ENCODE measurements around the gene FMN1.
"Not testable (repeated sequence)": the region's sequence is repeated elsewhere in the genome, so short reads cannot be mapped to it uniquely, and the experiment has no call there.

FMN1 gene

DNA sequence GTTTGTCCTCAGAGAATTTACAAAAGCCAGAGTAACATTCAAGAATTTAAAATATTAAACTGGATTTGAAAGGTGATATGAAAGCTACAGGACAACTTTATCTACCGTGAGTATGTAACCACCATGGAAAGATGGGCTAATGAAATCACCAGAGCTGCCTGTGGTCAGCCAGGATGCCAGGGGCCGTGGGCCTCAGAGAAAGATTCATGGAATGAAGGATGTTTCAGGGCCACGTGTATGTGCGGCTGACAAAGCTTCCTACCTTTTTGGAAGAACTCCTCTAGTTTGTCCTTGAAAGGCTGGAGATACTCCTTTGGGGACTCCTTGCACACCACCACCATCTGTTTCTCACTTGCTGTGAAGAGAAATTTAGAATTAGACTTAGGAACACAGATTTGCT lies 337.8 kb downstream of the FMN1 start:
- H3K36me3 Mint-ChIP-seq (ENCODE audit: low read depth) = no peaks in the 10 kb centered on the region
- no peaks in the 10 kb centered on the region for H3K9me3 Mint-ChIP-seq
- H3K27me3 Mint-ChIP-seq = no peaks in the 10 kb centered on the region
- no peak overlapping the region for H3K4me3 Mint-ChIP-seq
- H3K4me1 Mint-ChIP-seq (ENCODE audit: low read depth) = peaks cover 7% of the 10 kb centered on the region
- no peak overlapping the region for H3K27ac Mint-ChIP-seq
- intact Hi-C loops (cut with micrococcal nuclease) = loop anchor here (10.0 kb wide), 1 partner anchor 278 kb away; no protein-coding TSS in a partner anchor

DNA sequence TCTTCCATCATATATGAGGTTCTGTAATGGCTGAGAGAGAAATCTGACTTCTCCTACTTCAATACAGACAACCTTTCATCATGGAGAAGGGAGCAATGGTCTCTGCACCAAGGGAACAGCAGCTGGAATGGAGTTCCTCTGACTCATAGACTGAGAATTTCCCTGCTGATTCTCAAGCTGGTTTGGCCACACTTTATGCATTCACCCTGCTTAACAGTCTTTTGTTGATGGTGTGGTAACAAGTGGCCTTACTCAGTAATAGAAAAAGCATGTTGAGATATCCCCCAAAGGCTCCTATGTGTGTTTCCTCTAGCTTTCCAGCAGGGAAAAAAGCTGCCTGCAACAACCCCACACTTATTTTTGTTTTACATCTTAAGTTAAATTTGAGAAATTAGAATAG lies 338.6 kb downstream of the FMN1 start:
- intact Hi-C loops (cut with micrococcal nuclease) = loop anchor here (10.0 kb wide), 1 partner anchor 279 kb away; no protein-coding TSS in a partner anchor
- Mint-ChIP-seq H3K27me3 (no peaks in the 10 kb centered on the region), H3K9me3 (no peaks in the 10 kb centered on the region), H3K36me3 (ENCODE audit: low read depth) (no peaks in the 10 kb centered on the region), H3K4me1 (ENCODE audit: low read depth) (peaks cover 6% of the 10 kb centered on the region), H3K4me3 (no peak overlapping the region), H3K27ac (no peak overlapping the region)

DNA sequence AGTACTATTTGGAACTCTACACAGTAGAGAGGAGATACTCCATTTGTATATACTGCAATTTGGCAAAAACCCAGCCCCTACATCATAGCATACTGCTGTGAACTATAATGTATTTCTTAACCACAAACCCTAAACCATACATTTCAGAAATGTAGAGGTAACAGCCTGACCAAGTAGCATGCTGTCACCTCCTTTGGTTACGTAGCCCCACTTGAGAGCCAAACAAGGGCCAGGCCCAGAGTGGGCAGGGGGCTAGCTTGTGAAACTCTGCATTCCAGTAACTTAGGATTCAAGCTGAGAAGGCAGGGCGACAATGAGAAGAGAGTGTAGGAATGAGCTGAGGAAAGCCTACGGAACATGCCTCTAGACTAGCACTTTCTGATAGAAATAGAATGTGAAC lies 340.9 kb downstream of the FMN1 start:
- Mint-ChIP-seq H3K9me3 (no peaks in the 10 kb centered on the region), H3K4me3 (no peak overlapping the region), H3K27ac (no peak overlapping the region), H3K27me3 (no peaks in the 10 kb centered on the region), H3K4me1 (ENCODE audit: low read depth) (peaks cover 17% of the 10 kb centered on the region), H3K36me3 (ENCODE audit: low read depth) (no peaks in the 10 kb centered on the region)
- intact Hi-C loops (cut with micrococcal nuclease) = loop anchor here (10.0 kb wide), 1 partner anchor 281 kb away; no protein-coding TSS in a partner anchor

DNA sequence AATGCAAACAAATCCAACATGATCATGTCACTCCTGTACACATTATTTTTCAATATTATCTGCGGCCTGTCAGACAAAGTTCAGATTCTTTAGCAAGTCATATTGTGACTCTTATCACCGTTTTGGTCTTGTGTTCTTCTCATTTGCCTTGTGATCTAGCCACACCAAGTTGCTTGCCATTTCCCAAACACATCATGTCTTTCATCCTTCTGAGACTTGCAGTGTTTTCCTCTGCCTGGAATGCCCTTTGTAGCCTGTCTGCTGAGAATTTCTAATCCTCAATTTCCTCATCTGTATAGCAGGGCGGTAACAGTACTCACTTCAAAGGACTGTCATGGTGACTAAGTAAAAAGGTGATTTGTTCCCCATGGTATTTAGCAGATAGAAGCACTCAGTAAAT lies 341.7 kb downstream of the FMN1 start:
- H3K4me3 Mint-ChIP-seq = no peak overlapping the region
- H3K36me3 Mint-ChIP-seq (ENCODE audit: low read depth) = peaks cover 4% of the 10 kb centered on the region
- no peak overlapping the region for H3K27ac Mint-ChIP-seq
- peaks cover 17% of the 10 kb centered on the region for H3K4me1 Mint-ChIP-seq (ENCODE audit: low read depth)
- H3K9me3 Mint-ChIP-seq = no peaks in the 10 kb centered on the region
- intact Hi-C loops (cut with micrococcal nuclease) = loop anchor here (10.0 kb wide), 1 partner anchor 282 kb away; no protein-coding TSS in a partner anchor
- H3K27me3 Mint-ChIP-seq = no peaks in the 10 kb centered on the region

DNA sequence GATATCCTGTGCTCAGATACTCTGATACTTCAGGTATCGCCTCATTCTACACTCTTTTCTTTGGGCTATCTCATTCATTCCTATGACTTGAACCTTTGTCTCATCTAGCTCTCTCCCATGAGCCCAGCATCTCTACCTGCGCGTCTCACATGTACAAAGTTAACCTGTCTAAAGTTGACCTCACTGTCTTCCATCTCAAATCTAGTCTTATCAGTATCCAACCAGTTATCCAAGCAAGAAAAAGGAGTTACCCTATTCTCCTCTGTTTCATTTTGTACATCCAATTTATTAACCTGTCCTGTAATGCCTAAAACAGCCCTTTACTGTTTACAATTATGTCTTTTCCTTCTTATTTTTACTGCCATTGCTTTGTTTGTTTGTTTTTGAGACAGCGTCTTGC lies 342.5 kb downstream of the FMN1 start:
- H3K4me3 Mint-ChIP-seq = no peak overlapping the region
- H3K27me3 Mint-ChIP-seq = no peaks in the 10 kb centered on the region
- H3K27ac Mint-ChIP-seq = no peak overlapping the region
- H3K9me3 Mint-ChIP-seq = no peaks in the 10 kb centered on the region
- peaks cover 17% of the 10 kb centered on the region for H3K4me1 Mint-ChIP-seq (ENCODE audit: low read depth)
- H3K36me3 Mint-ChIP-seq (ENCODE audit: low read depth) = peaks cover 11% of the 10 kb centered on the region
- intact Hi-C loops (cut with micrococcal nuclease) = loop anchor here (10.0 kb wide), 1 partner anchor 283 kb away; no protein-coding TSS in a partner anchor

DNA sequence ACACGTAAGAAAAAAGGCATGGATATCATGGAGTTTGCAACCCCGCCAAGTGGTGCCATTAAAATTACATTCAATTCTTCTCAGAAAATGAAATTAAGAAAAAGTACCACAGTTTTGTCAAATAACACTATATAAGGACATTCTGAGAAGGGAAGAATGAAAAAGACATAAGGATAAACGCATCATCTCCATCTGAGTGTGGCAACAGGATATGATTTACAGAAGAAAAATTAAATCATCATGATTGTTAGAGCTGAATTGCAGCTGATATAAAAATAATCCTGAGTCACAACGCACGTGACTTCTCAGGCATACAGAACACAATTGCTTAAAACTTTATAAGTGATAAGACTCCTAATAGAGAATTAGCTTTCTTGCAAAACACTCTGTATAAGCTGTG lies 342.9 kb downstream of the FMN1 start:
- peaks cover 15% of the 10 kb centered on the region for H3K36me3 Mint-ChIP-seq (ENCODE audit: low read depth)
- no peak overlapping the region for H3K27ac Mint-ChIP-seq
- H3K27me3 Mint-ChIP-seq = no peaks in the 10 kb centered on the region
- H3K9me3 Mint-ChIP-seq = no peaks in the 10 kb centered on the region
- H3K4me3 Mint-ChIP-seq = no peak overlapping the region
- peaks cover 17% of the 10 kb centered on the region for H3K4me1 Mint-ChIP-seq (ENCODE audit: low read depth)
- intact Hi-C loops (cut with micrococcal nuclease) = loop anchor here (10.0 kb wide), 1 partner anchor 283 kb away; no protein-coding TSS in a partner anchor

DNA sequence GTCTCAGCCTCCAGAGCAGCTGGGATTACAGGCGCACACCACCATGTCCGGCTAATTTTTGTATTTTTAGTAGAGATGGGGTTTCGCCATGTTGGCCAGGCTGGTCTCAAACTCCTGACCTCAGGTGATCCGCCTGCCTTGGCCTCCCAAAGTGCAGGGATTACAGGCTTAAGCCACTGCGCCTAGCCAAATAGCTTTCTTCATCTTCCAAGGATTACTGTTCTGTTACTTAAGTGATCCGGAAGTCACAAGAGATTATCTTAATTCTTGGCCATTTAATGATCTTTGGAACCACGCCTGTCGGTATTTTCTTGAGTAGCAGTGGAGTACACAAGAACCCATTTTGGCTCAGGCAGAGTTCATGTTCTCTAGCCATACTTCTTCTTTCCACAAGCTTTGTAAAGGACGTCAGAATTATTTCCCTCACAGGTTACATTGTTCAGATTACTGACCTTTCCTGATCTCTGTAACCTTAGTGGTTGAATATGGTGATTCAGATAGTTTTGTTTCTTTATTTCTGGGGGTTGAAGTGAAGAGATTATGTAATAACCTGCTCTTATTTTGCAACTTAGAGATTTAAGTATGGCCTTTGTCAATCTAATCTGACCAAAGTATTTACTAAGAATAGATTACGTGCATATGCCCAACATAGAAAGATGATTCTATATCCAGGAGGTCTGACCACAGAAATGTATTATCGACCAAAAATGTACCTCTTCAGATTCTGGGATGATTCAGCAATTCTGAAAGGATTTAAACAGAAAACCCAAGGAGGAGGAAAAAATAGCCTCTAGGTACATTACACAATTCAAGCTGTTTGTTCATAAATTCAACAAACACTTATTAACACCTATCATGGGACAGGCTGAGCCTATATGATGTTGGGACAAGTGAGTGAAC lies 344.5 kb downstream of the FMN1 start:
- H3K4me1 Mint-ChIP-seq (ENCODE audit: low read depth) = peaks cover 17% of the 10 kb centered on the region
- no peak overlapping the region for H3K4me3 Mint-ChIP-seq

DNA sequence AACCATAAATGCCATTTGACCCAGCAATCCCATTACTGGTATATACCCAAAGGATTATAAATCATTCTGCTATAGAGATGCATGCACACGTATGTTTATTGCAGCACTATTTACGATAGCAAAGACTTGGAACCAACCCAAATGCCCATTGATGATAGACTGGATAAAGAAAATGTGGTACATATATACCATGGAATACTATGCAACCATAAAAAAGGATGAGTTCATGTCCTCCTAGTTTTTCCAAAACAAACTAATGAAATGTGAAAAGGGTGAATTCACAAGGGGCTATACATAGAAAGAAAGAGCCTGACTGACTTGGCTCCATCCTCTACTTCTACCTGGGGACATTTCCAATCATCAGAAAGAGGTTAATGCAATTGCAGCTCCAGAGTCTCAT lies 347.8 kb downstream of the FMN1 start:
- H3K4me3 Mint-ChIP-seq, H3K27me3 Mint-ChIP-seq, H3K9me3 Mint-ChIP-seq, H3K27ac Mint-ChIP-seq: not testable (repeated sequence)
- intact Hi-C loops (cut with micrococcal nuclease) = loop anchor here (10.0 kb wide), 2 partner anchors 148 to 182 kb away; no protein-coding TSS in a partner anchor
- Mint-ChIP-seq H3K4me1 (ENCODE audit: low read depth) (peaks cover 11% of the 10 kb centered on the region), H3K36me3 (ENCODE audit: low read depth) (peaks cover 15% of the 10 kb centered on the region)

More for the DNA sequence above, 344.5 kb downstream of the FMN1 start:
- Mint-ChIP-seq H3K9me3 (no peaks in the 10 kb centered on the region), H3K27ac (no peak overlapping the region), H3K27me3 (no peaks in the 10 kb centered on the region), H3K36me3 (ENCODE audit: low read depth) (peaks cover 15% of the 10 kb centered on the region)
- intact Hi-C loops (cut with micrococcal nuclease) = loop anchor here (10.0 kb wide), 3 partner anchors 145 to 285 kb away; no protein-coding TSS in a partner anchor

DNA sequence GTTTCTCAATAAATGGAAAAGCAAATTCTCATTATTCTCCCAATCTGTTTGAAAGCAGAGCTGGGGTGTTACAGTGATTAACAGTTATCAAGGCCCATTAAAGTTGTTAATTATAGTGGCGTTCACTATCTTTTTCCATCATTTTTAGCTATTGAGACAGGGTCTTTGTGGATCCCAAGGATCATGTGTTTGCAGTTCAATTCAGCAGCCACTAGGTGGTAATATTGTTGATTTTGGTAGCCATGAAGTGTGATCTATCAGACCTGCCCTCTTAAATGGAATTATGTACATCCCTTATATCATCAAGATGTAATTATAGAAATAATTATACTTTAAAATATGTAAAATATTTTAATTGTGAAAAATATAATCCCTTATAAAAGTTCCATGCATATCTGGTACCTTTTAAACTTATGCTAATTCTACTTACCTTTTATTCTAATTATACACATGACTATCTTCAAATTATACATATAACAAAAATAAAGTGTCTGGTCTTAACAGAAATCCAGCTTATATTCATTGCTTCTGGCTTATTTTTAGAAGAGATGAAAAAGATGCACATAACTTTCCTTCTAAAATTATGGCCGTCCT lies 350.3 kb downstream of the FMN1 start:
- no peak overlapping the region for H3K27ac Mint-ChIP-seq
- peaks cover 15% of the 10 kb centered on the region for H3K36me3 Mint-ChIP-seq (ENCODE audit: low read depth)
- no peak overlapping the region for H3K4me3 Mint-ChIP-seq
- no peaks in the 10 kb centered on the region for H3K4me1 Mint-ChIP-seq (ENCODE audit: low read depth)
- intact Hi-C loops (cut with micrococcal nuclease) = loop anchor here (5.0 to 10.0 kb wide), 3 partner anchors 93 to 179 kb away; no protein-coding TSS in a partner anchor
- H3K27me3 Mint-ChIP-seq = no peaks in the 10 kb centered on the region
- H3K9me3 Mint-ChIP-seq = no peaks in the 10 kb centered on the region

DNA sequence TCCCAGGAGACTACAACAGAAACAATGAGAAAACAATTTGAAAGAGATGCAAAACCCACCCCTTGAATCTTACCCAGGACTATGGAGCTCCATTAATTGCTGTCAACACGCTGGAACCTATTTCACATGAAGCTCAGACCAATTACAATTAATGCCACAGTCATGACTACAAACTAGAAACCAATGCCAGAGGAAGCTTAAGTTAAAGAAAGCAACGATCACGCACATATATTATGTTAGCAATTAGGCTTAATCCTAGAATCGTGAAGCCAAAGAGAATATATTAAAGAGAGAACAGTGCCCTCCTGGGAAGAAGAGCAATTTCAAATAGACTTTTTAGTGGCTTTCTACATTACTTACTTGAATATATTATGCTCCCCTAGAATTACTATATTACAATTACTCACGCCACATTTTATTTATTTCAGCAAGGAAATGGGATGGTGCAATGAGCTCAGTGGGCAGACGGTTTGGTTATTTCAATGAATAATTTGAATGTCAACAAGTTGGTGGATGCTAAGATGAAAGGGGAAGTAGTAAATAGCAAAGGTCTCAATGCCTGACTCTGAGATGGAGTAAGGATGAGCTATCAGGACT lies 351.2 kb downstream of the FMN1 start:
- H3K27ac Mint-ChIP-seq = no peak overlapping the region
- no peak overlapping the region for H3K4me3 Mint-ChIP-seq
- no peaks in the 10 kb centered on the region for H3K4me1 Mint-ChIP-seq (ENCODE audit: low read depth)
- no peaks in the 10 kb centered on the region for H3K9me3 Mint-ChIP-seq
- intact Hi-C loops (cut with micrococcal nuclease) = loop anchor here (5.0 to 10.0 kb wide), 3 partner anchors 94 to 179 kb away; no protein-coding TSS in a partner anchor
- H3K36me3 Mint-ChIP-seq (ENCODE audit: low read depth) = peaks cover 15% of the 10 kb centered on the region
- H3K27me3 Mint-ChIP-seq = no peaks in the 10 kb centered on the region

DNA sequence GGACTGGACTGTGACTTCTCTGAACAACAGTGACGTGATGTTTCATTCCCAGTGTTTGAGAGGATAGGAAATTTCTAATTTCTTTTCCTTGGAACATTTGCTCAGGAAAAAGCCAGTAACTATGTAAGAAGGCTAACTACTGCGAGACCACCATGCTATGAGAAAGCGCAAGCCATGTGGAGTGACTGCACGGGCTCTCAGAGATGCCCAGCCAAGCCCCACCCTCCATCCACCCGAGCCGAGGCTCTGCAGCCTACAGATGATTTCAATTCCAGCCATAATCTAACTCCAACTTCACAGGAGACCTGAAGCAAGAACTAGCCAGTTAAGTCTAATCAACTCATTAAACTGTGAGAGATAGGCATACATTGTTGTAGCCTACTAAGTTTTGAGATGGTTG lies 352.4 kb downstream of the FMN1 start:
- Mint-ChIP-seq H3K27ac (no peak overlapping the region), H3K4me1 (ENCODE audit: low read depth) (no peaks in the 10 kb centered on the region), H3K36me3 (ENCODE audit: low read depth) (peaks cover 4% of the 10 kb centered on the region), H3K27me3 (no peaks in the 10 kb centered on the region), H3K4me3 (no peak overlapping the region), H3K9me3 (no peaks in the 10 kb centered on the region)
- intact Hi-C loops (cut with micrococcal nuclease) = loop anchor here (5.0 to 10.0 kb wide), 3 partner anchors 95 to 177 kb away; no protein-coding TSS in a partner anchor

DNA sequence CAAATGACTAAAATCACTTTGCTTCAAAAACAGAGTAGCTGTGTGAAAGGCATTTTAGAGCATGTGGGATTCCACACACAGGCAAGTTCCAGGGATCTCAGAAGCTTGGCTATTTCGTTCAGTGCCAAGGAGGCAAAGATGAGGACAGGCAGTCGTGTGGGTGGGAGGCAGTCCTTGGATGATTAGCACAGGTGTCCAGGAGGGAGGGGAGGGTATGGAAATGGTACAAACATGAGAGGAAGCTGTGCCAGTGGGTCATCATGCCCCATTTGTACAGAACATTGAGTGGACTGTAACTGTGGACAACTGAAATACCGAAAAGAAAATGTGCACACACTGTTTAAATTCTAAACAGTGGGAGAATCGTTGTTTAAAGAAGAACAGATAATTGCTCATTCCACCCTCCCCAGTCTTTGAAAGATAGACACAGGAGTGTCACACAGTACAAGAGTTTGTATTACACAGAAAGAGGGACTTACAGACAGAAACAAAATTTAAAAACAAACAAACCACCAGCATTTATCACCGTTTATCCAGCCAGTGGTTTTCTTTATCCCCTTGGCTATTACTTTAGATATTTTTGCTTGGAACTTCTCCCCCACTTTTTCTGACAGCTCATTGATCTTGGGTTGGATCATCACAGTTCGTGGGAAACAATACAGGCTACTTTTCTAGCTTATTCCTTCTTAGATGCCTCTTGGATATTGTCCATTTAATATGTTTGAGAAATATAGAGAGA lies 353.8 kb downstream of the FMN1 start:
- H3K9me3 Mint-ChIP-seq = no peaks in the 10 kb centered on the region
- H3K4me1 Mint-ChIP-seq (ENCODE audit: low read depth) = no peaks in the 10 kb centered on the region
- no peak overlapping the region for H3K27ac Mint-ChIP-seq
- no peak overlapping the region for H3K4me3 Mint-ChIP-seq
- no peaks in the 10 kb centered on the region for H3K36me3 Mint-ChIP-seq (ENCODE audit: low read depth)
- no peaks in the 10 kb centered on the region for H3K27me3 Mint-ChIP-seq
- intact Hi-C loops (cut with micrococcal nuclease) = loop anchor here (5.0 to 10.0 kb wide), 3 partner anchors 97 to 176 kb away; no protein-coding TSS in a partner anchor

DNA sequence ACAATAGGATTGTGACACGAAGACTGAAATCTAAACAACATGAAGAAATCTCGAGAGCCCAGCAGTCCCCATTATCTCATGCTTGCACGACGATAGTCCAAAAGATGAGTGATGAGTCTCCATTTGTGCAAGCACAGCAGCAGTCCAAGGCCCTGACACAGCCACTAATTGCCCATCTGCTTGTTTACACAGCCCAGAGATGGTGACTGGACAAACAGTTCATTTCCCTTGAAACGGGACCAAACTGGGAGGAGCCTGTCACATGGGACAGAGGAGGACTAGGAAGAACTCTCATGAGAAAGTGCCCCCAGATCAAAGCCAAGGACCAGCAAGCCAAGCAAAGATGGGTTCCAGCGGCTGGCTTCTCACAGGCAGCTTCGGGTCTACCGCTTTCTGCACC lies 355.7 kb downstream of the FMN1 start:
- intact Hi-C loops (cut with micrococcal nuclease) = no loop called here
- peaks cover 10% of the 10 kb centered on the region for H3K4me1 Mint-ChIP-seq (ENCODE audit: low read depth)
- no peaks in the 10 kb centered on the region for H3K36me3 Mint-ChIP-seq (ENCODE audit: low read depth)
- no peaks in the 10 kb centered on the region for H3K9me3 Mint-ChIP-seq
- no peak overlapping the region for H3K27ac Mint-ChIP-seq
- no peak overlapping the region for H3K4me3 Mint-ChIP-seq
- no peaks in the 10 kb centered on the region for H3K27me3 Mint-ChIP-seq
